ENCODE results near the gene NDFIP2. TPM values are rescaled to one million over a fixed set of nuclear protein-coding genes. Genes with fewer than 3 reads are reported as not detected.

NDFIP2 gene
- total and polyA plus RNA-seq, 7 donors, result 14.7 to 48.2 (median 28.3) TPM

DNA sequence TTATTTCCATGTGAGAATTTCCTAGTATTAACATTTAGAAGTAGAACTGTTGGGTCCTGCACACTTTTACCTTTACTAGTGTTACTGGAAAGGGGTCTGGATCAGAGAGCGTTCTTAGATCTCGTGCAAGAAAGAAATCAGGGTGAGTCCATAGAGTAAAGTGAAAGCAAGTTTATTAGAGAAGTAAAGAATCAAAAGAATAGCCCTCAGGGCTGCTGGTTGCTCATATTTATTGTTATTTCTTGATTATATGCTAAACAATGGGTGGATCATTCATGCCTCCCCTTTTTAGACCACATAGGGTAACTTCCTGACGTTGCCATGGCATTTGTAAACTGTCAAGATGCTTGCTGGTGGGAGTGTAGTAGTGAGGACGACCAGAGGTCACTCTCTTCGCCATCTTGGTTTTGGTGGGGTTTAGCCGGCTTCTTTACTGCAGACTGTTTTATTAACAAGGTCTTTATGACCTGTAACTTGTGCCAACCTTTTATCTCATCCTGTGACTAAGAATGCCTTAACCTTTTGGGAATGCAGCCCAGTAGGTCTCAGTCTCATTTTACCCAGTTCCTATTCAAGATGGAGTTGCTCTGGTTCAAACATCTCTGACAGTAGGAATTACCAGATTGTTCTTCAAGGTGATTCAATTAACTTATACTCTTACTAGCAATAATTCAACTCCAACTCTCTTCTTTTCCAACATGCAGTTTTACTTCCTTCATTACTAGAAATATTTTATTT, 27.4 kb downstream of the NDFIP2 start:
- H3K4me3 ChIP-seq, result no peak overlapping the region
- H3K9me3 ChIP-seq, result no peaks in the 10 kb centered on the region
- 86 to 92% (median 91%) methylated on average over 6 of the region's 6 CpGs for whole genome bisulfite sequencing, 3 donors
- peaks cover 6% of the 10 kb centered on the region for H3K4me1 ChIP-seq
- no peak for TF ChIP-seq CTCF (IDR thresholded peaks at IDR 0.05)
- intact Hi-C loops (cut with DNase I), result no loop called here
- DNase-seq (no peak), ATAC-seq (peak in 1 of 4 donors; percentile 30)
- no peaks in the 10 kb centered on the region for H3K27me3 ChIP-seq (ENCODE audit: insufficient read depth in 3 of 3, low read length in 2 of 3)
- no peak overlapping the region for H3K27ac ChIP-seq
- no peaks in the 10 kb centered on the region for H3K36me3 ChIP-seq (ENCODE audit: insufficient read depth in 1 of 2, low read depth in 1 of 2)

GRCh38 chr13:79511611-79512010, 30.7 kb downstream of the NDFIP2 start:
- 77 to 88% (median 82%) methylated on average over 2 of the region's 2 CpGs for WGBS, 3 donors
- TF ChIP-seq CTCF (IDR thresholded peaks at IDR 0.05), result no peak
- intact Hi-C loops (cut with DNase I), result no loop called here
- no peaks in the 10 kb centered on the region for H3K27me3 ChIP-seq (ENCODE audit: insufficient read depth in 3 of 3, low read length in 2 of 3)
- H3K27ac ChIP-seq, result no peak overlapping the region
- H3K36me3 ChIP-seq (ENCODE audit: insufficient read depth in 1 of 2, low read depth in 1 of 2), result no peaks in the 10 kb centered on the region
- no peak for ATAC-seq
- H3K4me1 ChIP-seq, result peaks cover 15% of the 10 kb centered on the region
- no peak for DNase-seq
- H3K4me3 ChIP-seq, result no peak overlapping the region
- H3K9me3 ChIP-seq, result peaks cover 4% of the 10 kb centered on the region

GRCh38 chr13:79512950-79513349, 32.0 kb downstream of the NDFIP2 start:
- no peak for DNase-seq
- Histone ChIP-seq H3K4me3 (no peak overlapping the region), H3K36me3 (ENCODE audit: insufficient read depth in 1 of 2, low read depth in 1 of 2) (no peaks in the 10 kb centered on the region), H3K4me1 (peaks cover 19% of the 10 kb centered on the region), H3K27ac (no peak overlapping the region), H3K9me3 (peaks cover 4% of the 10 kb centered on the region), H3K27me3 (ENCODE audit: insufficient read depth in 3 of 3, low read length in 2 of 3) (no peaks in the 10 kb centered on the region)
- ATAC-seq, result no peak
- intact Hi-C loops (cut with DNase I), result no loop called here
- no peak for TF ChIP-seq CTCF (IDR thresholded peaks at IDR 0.05)

GRCh38 chr13:79516595-79516994, 35.6 kb downstream of the NDFIP2 start:
- no peak for ATAC-seq
- intact Hi-C loops (cut with DNase I), result no loop called here
- no peaks in the 10 kb centered on the region for H3K27me3 ChIP-seq (ENCODE audit: insufficient read depth in 3 of 3, low read length in 2 of 3)

More at GRCh38 chr13:79516595-79516994, 35.6 kb downstream of the NDFIP2 start:
- Histone ChIP-seq H3K4me1 (peaks cover 13% of the 10 kb centered on the region), H3K27ac (no peak overlapping the region), H3K9me3 (peaks cover 4% of the 10 kb centered on the region), H3K36me3 (ENCODE audit: insufficient read depth in 1 of 2, low read depth in 1 of 2) (peaks cover 0 to 4% of the 10 kb centered on the region in 2 donors), H3K4me3 (no peak overlapping the region)
- DNase-seq, result no peak
- TF ChIP-seq CTCF (IDR thresholded peaks at IDR 0.05), result no peak

All from psoas muscle (tissue), 8 donors.